Neural cell (in vitro differentiated cells): ENCODE results near the gene STYXL1. TPM values are rescaled to one million over a fixed set of nuclear protein-coding genes. Genes with fewer than 3 reads are reported as not detected.

Experiments
- H2AFZ ChIP-seq: fragments of 200-600, 300-800 bp; sonication (generic), shearing (Covaris generic); 2 replicates; pipeline ENCODE4 v1.6.0; 2014; ENCODE audit warnings: low read depth, mild to moderate bottlenecking, antibody characterized with exemption, low read length, moderate library complexity
- H3F3A ChIP-seq: fragments of 200-600 bp; shearing (Covaris generic); 2 replicates; pipeline ENCODE4 v1.6.1; 2016; ENCODE audit warnings: mild to moderate bottlenecking, moderate library complexity, mixed read lengths, antibody characterized with exemption, low read length; ENCODE audit not compliant: insufficient read depth, poor library complexity, severe bottlenecking
- H3K27ac ChIP-seq: fragments of 200-600, 300-800 bp; sonication (generic), shearing (Covaris generic); 2 replicates; pipeline ENCODE4 v1.5.1; 2014; ENCODE audit warnings: mild to moderate bottlenecking, low read length, moderate library complexity
- H3K27me3 ChIP-seq: fragments of 300-800, 200-600 bp; sonication (generic), shearing (Covaris generic); 2 replicates; pipeline ENCODE4 v1.6.0; 2014; ENCODE audit warnings: mild to moderate bottlenecking, low read depth, low read length, moderate library complexity; ENCODE audit not compliant: insufficient read depth
- H3K36me3 ChIP-seq: fragments of 300-800, 200-600 bp; sonication (generic), shearing (Covaris generic); 2 replicates; pipeline ENCODE4 v1.5.1; 2014; ENCODE audit warnings: mild to moderate bottlenecking, antibody characterized with exemption, low read length, moderate library complexity; ENCODE audit not compliant: insufficient read depth
- H3K4me2 ChIP-seq: fragments of 300-800, 200-600 bp; sonication (generic), shearing (Covaris generic); 2 replicates; pipeline ENCODE4 v1.6.0; 2014; ENCODE audit warnings: mild to moderate bottlenecking, low read length
- H3K4me3 ChIP-seq: fragments of 300-800, 200-600 bp; sonication (generic), shearing (Covaris generic); 2 replicates; pipeline ENCODE4 v1.5.1; 2014; ENCODE audit warnings: mild to moderate bottlenecking, low read length, moderate library complexity
- H3K79me2 ChIP-seq: fragments of 200-600 bp; shearing (Covaris generic); replicated peaks from 2 replicates; pipeline ENCODE4 v1.6.0; 2014; ENCODE audit warnings: mild to moderate bottlenecking, low read length, moderate library complexity; ENCODE audit not compliant: insufficient read depth
- H3K9ac ChIP-seq: fragments of 300-800, 200-600 bp; sonication (generic), shearing (Covaris generic); 2 replicates; pipeline ENCODE4 v1.6.1; 2016; ENCODE audit warnings: mild to moderate bottlenecking, low read length, mixed read lengths
- H3K9me2 ChIP-seq: fragments of 200-600 bp; shearing (Covaris generic); 2 replicates; pipeline ENCODE4 v1.6.1; 2016; ENCODE audit warnings: mild to moderate bottlenecking, low read length, mixed read lengths; ENCODE audit not compliant: insufficient read depth
- H3K9me3 ChIP-seq: fragments of 200-600, 300-800 bp; sonication (generic), shearing (Covaris generic); 2 replicates; pipeline ENCODE4 v1.6.1; 2016; ENCODE audit warnings: mild to moderate bottlenecking, mixed run types, low read length, moderate library complexity, mixed read lengths
- H4K20me1 ChIP-seq: fragments of 200-600 bp; shearing (Covaris generic); 2 replicates; pipeline ENCODE4 v1.6.1; 2016; ENCODE audit warnings: mild to moderate bottlenecking, mixed run types; ENCODE audit not compliant: insufficient read depth
- CTCF ChIP-seq: fragments of 450-650 bp; IDR thresholded peaks from 2 replicates; pipeline ENCODE4 v1.5.1; 2014; ENCODE audit warnings: antibody characterized with exemption, mild to moderate bottlenecking, moderate library complexity; ENCODE audit not compliant: poor library complexity, severe bottlenecking
- EP300 ChIP-seq: fragments of 450-650 bp; conservative IDR thresholded peaks from 2 replicates; pipeline ENCODE4 v1.6.1; 2014; ENCODE audit warnings: antibody characterized with exemption, mild to moderate bottlenecking, moderate library complexity; ENCODE audit not compliant: poor library complexity, severe bottlenecking
- EZH2 ChIP-seq: fragments of 200-600, 300-800 bp; shearing (Covaris generic), sonication (generic); IDR thresholded peaks from 2 replicates; pipeline ENCODE4 v1.6.1; 2014; ENCODE audit warnings: antibody characterized with exemption, low read length, borderline replicate concordance, mild to moderate bottlenecking; ENCODE audit not compliant: insufficient read depth, poor library complexity, severe bottlenecking
- MXI1 ChIP-seq: fragments of 450-650 bp; conservative IDR thresholded peaks from 2 replicates; pipeline ENCODE4 v1.6.1; 2014; ENCODE audit warnings: antibody characterized with exemption, mild to moderate bottlenecking; ENCODE audit not compliant: poor library complexity, severe bottlenecking
- POLR2AphosphoS5 ChIP-seq: IDR thresholded peaks from 2 replicates; pipeline ENCODE4 v1.6.1; 2012
- RAD21 ChIP-seq: fragments of 450-650 bp; conservative IDR thresholded peaks from 2 replicates; pipeline ENCODE4 v1.6.1; 2014; ENCODE audit warnings: antibody characterized with exemption, mild to moderate bottlenecking, moderate library complexity
- REST ChIP-seq: IDR thresholded peaks from 2 replicates; pipeline ENCODE4 v1.6.1; 2012; ENCODE audit warnings: borderline replicate concordance
- SMC3 ChIP-seq: fragments of 450-650 bp; conservative IDR thresholded peaks from 2 replicates; pipeline ENCODE4 v1.6.1; 2014; ENCODE audit warnings: antibody characterized with exemption, mild to moderate bottlenecking, moderate library complexity; ENCODE audit not compliant: poor library complexity
- TAF1 ChIP-seq: IDR thresholded peaks from 2 replicates; pipeline ENCODE4 v1.6.1; 2012; ENCODE audit warnings: low read depth
- polyA plus RNA-seq: library from polyadenylated mRNA; depleted of rRNA; stranded (reverse); fragments of >200 nt; gene quantifications from 2 replicates; pipeline ENCODE4 v1.2.3, GENCODE V29; 2014

The STYXL1 gene
- polyA plus RNA-seq, 1 donor from 2014 or later: 59.9 TPM

DNA sequence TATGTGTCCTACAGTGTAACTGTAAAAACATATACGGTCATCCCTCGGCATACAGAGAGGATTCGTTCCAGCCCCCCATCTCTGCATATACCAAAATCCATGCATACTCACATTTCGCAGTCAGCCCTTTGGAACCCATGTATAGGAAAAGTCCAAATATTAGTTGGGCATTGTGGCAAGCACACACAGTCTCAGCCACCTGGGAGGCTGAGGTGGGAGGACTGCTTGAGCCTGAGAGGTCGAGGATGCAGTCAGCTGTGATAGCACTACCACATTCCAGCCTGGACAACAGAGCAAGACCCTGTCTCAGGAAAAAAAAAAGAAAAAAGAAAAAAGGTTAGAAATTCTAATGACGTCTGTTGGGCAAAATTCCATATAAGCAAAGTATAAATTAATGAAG lies 29.2 kb upstream of the STYXL1 start:
- Histone ChIP-seq H3K27ac (no peak overlapping the region), H3K36me3 (no peaks in the 10 kb centered on the region), H3F3A (no peaks in the 10 kb centered on the region), H3K9ac (no peak overlapping the region), H3K79me2 (no peaks in the 10 kb centered on the region), H3K4me3 (no peak overlapping the region), H2AFZ (no peak overlapping the region), H3K4me2 (no peak overlapping the region), H3K9me2 (no peaks in the 10 kb centered on the region), H3K27me3 (no peaks in the 10 kb centered on the region), H4K20me1 (no peaks in the 10 kb centered on the region), H3K9me3 (no peaks in the 10 kb centered on the region)
- TF ChIP-seq SMC3 (no peak), MXI1 (no peak), EZH2 (no peak), POLR2AphosphoS5 (no peak), REST (no peak), TAF1 (no peak), RAD21 (no peak), CTCF (no peak), EP300 (no peak)

- TF ChIP-seq EZH2: no peak
- TF ChIP-seq CTCF: no peak
- TF ChIP-seq EP300: no peak
- TF ChIP-seq MXI1: no peak
- TF ChIP-seq TAF1: no peak
- no peak for TF ChIP-seq RAD21
- TF ChIP-seq SMC3: no peak
- no peak for TF ChIP-seq POLR2AphosphoS5
- TF ChIP-seq REST: no peak
- H3K9ac ChIP-seq: no peak overlapping the region
- H3K79me2 ChIP-seq: no peaks in the 10 kb centered on the region
- H3K27me3 ChIP-seq: no peaks in the 10 kb centered on the region
- no peaks in the 10 kb centered on the region for H3K36me3 ChIP-seq
- no peaks in the 10 kb centered on the region for H3K9me3 ChIP-seq
- no peak overlapping the region for H3K4me2 ChIP-seq
- no peak overlapping the region for H2AFZ ChIP-seq
- H3F3A ChIP-seq: no peaks in the 10 kb centered on the region
- H4K20me1 ChIP-seq: no peaks in the 10 kb centered on the region
- no peak overlapping the region for H3K4me3 ChIP-seq
- no peaks in the 10 kb centered on the region for H3K9me2 ChIP-seq
- no peak overlapping the region for H3K27ac ChIP-seq
These were observed 27.2 kb upstream of the STYXL1 start for GRCh38 chr7:76074972-76075370.
